Fibroblast of lung (primary cell): ENCODE data around the gene KCNAB2. TPM values are rescaled to one million over a fixed set of nuclear protein-coding genes. Genes with fewer than 3 reads are reported as not detected.

Experiments
- DNase-seq, 2 donors: peaks; one replicate each; pipeline versions ENCODE4 v3.0.0 to v3.0.0-alpha.2; 2010; ENCODE audit warnings: low read depth in 2 of 2
- H2AFZ ChIP-seq: 2 replicates; pipeline ENCODE4 v1.5.1; 2012; ENCODE audit warnings: low read length, control low read depth, inconsistent platforms
- H3K27ac ChIP-seq: 2 replicates; pipeline ENCODE4 v1.5.1; 2011; ENCODE audit warnings: low read length, control low read depth; ENCODE audit not compliant: insufficient read depth
- H3K27me3 ChIP-seq: 2 replicates; pipeline ENCODE4 v1.5.1; 2011; ENCODE audit warnings: mild to moderate bottlenecking, low read length; ENCODE audit not compliant: control insufficient read depth, insufficient read depth
- H3K36me3 ChIP-seq: 2 replicates; pipeline ENCODE4 v1.5.1; 2011; ENCODE audit warnings: low read length; ENCODE audit not compliant: control insufficient read depth, insufficient read depth
- H3K4me1 ChIP-seq: 2 replicates; pipeline ENCODE4 v1.5.1; 2011; ENCODE audit warnings: low read length; ENCODE audit not compliant: control insufficient read depth, insufficient read depth; ENCODE audit errors: extremely low read depth
- H3K4me2 ChIP-seq: 2 replicates; pipeline ENCODE4 v1.5.1; 2011; ENCODE audit warnings: low read length, control low read depth; ENCODE audit not compliant: insufficient read depth; ENCODE audit errors: extremely low read depth
- H3K4me3 ChIP-seq, 4 experiments: fragments of 200-600 bp in 1 of 4; sonication (generic) in 1 of 4; replicated peaks in 1 of 4; 2 replicates each; pipeline ENCODE4 v1.5.1; 2011 to 2016; ENCODE audit warnings: low read length in 4 of 4, low read depth in 3 of 4, mild to moderate bottlenecking in 3 of 4, control low read depth in 2 of 4, inconsistent platforms in 1 of 4, mixed read lengths in 1 of 4; ENCODE audit not compliant: insufficient read depth in 1 of 4; ENCODE audit errors: control extremely low read depth in 1 of 4
- H3K79me2 ChIP-seq: 2 replicates; pipeline ENCODE4 v1.5.1; 2012; ENCODE audit warnings: mild to moderate bottlenecking, low read length, inconsistent platforms; ENCODE audit not compliant: control insufficient read depth, insufficient read depth
- H3K9ac ChIP-seq: 2 replicates; pipeline ENCODE4 v1.5.1; 2011; ENCODE audit warnings: mild to moderate bottlenecking, low read length, control low read depth; ENCODE audit not compliant: insufficient read depth
- H3K9me3 ChIP-seq: 2 replicates; pipeline ENCODE4 v1.5.1; 2012; ENCODE audit warnings: low read depth, low read length; ENCODE audit not compliant: control insufficient read depth, insufficient read depth
- H4K20me1 ChIP-seq: 2 replicates; pipeline ENCODE4 v1.5.1; 2011; ENCODE audit warnings: low read length; ENCODE audit not compliant: control insufficient read depth, insufficient read depth; ENCODE audit errors: extremely low read depth
- CTCF ChIP-seq, 2 donors: IDR thresholded peaks in 1 of 2; conservative IDR thresholded peaks in 1 of 2; 1 replicate in 1 of 2; 2 replicates in 1 of 2; pipeline ENCODE4 v1.5.1; 2011 to 2012; ENCODE audit warnings: low read length in 2 of 2, control low read depth in 1 of 2, inconsistent platforms in 1 of 2, low read depth in 1 of 2, mild to moderate bottlenecking in 1 of 2
- EZH2 ChIP-seq: IDR thresholded peaks from 2 replicates; pipeline ENCODE4 v1.5.1; 2012; ENCODE audit warnings: low read length, control low read depth, mild to moderate bottlenecking; ENCODE audit errors: missing control alignments
- polyA plus RNA-seq, 2 donors: library from polyadenylated mRNA; depleted of rRNA in 1 of 2; stranded (reverse) in 1 of 2; unstranded in 1 of 2; fragments of >200 nt; gene quantifications; 2 replicates each; pipeline ENCODE4 v1.2.1, GENCODE V29; 2011 to 2012; ENCODE audit warnings: missing spikeins in 1 of 2
- total RNA-seq: library from RNA; depleted of rRNA; stranded (reverse); fragments of >200 nt; gene quantifications from 2 replicates; pipeline ENCODE4 v1.2.1, GENCODE V29; 2014

Gene KCNAB2
- total and polyA plus RNA-seq, 2 donors (not counting 1 experiment from before 2014, with no cell fraction given) = 2.2 to 2.5 TPM

GRCh38 chr1:6134206-6134605 is 88.5 kb downstream of the KCNAB2 start:
- no peak overlapping the region for H3K27ac ChIP-seq
- no peak overlapping the region for H3K4me2 ChIP-seq
- H2AFZ ChIP-seq = no peak overlapping the region
- no peak for DNase-seq
- H3K9me3 ChIP-seq = no peaks in the 10 kb centered on the region
- TF ChIP-seq EZH2 (no peak), CTCF (conservative IDR thresholded peaks at IDR 0.05 in 1 of 2, IDR thresholded peaks at IDR 0.05 in 1 of 2; ENCODE audit: low read depth in 1 of 2, low read length in 2 of 2) (no peak)
- H3K4me3 ChIP-seq = no peak overlapping the region
- no peak overlapping the region for H3K9ac ChIP-seq
- H4K20me1 ChIP-seq = no peaks in the 10 kb centered on the region
- no peaks in the 10 kb centered on the region for H3K79me2 ChIP-seq
- H3K27me3 ChIP-seq = no peaks in the 10 kb centered on the region
- H3K36me3 ChIP-seq = no peaks in the 10 kb centered on the region
- H3K4me1 ChIP-seq = no peaks in the 10 kb centered on the region

GRCh38 chr1:6134741-6135510 is 89.2 kb downstream of the KCNAB2 start:
- no peaks in the 10 kb centered on the region for H3K9me3 ChIP-seq
- no peaks in the 10 kb centered on the region for H3K36me3 ChIP-seq
- no peaks in the 10 kb centered on the region for H3K4me1 ChIP-seq
- H4K20me1 ChIP-seq = no peaks in the 10 kb centered on the region
- TF ChIP-seq EZH2 (no peak), CTCF (conservative IDR thresholded peaks at IDR 0.05 in 1 of 2, IDR thresholded peaks at IDR 0.05 in 1 of 2; ENCODE audit: low read depth in 1 of 2, low read length in 2 of 2) (no peak)
- no peak overlapping the region for H3K4me2 ChIP-seq
- no peaks in the 10 kb centered on the region for H3K79me2 ChIP-seq
- no peak overlapping the region for H3K9ac ChIP-seq
- H3K4me3 ChIP-seq = no peak overlapping the region
- no peak overlapping the region for H3K27ac ChIP-seq
- no peak overlapping the region for H2AFZ ChIP-seq
- H3K27me3 ChIP-seq = no peaks in the 10 kb centered on the region
- no peak for DNase-seq

GRCh38 chr1:6136516-6137220 is 91.0 kb downstream of the KCNAB2 start:
- DNase-seq = no peak
- Histone ChIP-seq H3K9ac (no peak overlapping the region), H3K4me3 (no peak overlapping the region), H2AFZ (no peak overlapping the region), H3K4me1 (no peaks in the 10 kb centered on the region), H3K36me3 (no peaks in the 10 kb centered on the region), H3K9me3 (no peaks in the 10 kb centered on the region), H3K27ac (no peak overlapping the region), H3K27me3 (no peaks in the 10 kb centered on the region), H3K4me2 (no peak overlapping the region), H3K79me2 (no peaks in the 10 kb centered on the region), H4K20me1 (no peaks in the 10 kb centered on the region)
- TF ChIP-seq CTCF (conservative IDR thresholded peaks at IDR 0.05 in 1 of 2, IDR thresholded peaks at IDR 0.05 in 1 of 2; ENCODE audit: low read depth in 1 of 2, low read length in 2 of 2) = no peak
- no peak for TF ChIP-seq EZH2
